HepG2 (cell line): ENCODE data around the gene ANKRD39. TPM values are rescaled to one million over a fixed set of nuclear protein-coding genes. Genes with fewer than 3 reads are reported as not detected.

Source experiments
- DMAP1 ChIP-seq: IDR thresholded peaks from 2 replicates; pipeline ENCODE4 v1.6.1; 2016
- JUN ChIP-seq: sonication (generic); formaldehyde crosslinking; IDR thresholded peaks from 2 replicates; pipeline ENCODE4 v1.4.0; 2020; ENCODE audit warnings: mild to moderate bottlenecking, missing genetic modification reagents
- KLF12 ChIP-seq: sonication (generic); formaldehyde crosslinking; IDR thresholded peaks from 2 replicates; pipeline ENCODE4 v1.4.0; 2020; ENCODE audit warnings: missing genetic modification reagents, borderline replicate concordance
- KLF16 ChIP-seq, 2 experiments: sonication (generic) in 1 of 2; formaldehyde crosslinking in 1 of 2; IDR thresholded peaks; 2 replicates each; pipeline versions ENCODE4 v1.6.1 to v1.8.0; 2016 to 2023; ENCODE audit warnings: missing genetic modification reagents in 2 of 2, missing compliant biosample characterization in 1 of 2
- MAZ ChIP-seq, 2 experiments: sonication (generic) in 1 of 2; formaldehyde crosslinking in 1 of 2; IDR thresholded peaks; 2 replicates each; pipeline versions ENCODE4 v1.5.0 to v1.6.1; 2012 to 2020; ENCODE audit warnings: low read depth in 2 of 2, mild to moderate bottlenecking in 2 of 2, borderline replicate concordance in 1 of 2, improper control_type of control experiment in 1 of 2, low read length in 1 of 2, missing genetic modification reagents in 1 of 2, moderate library complexity in 1 of 2
- MED1 ChIP-seq: sonication (generic); formaldehyde crosslinking; IDR thresholded peaks from 2 replicates; pipeline ENCODE4 v1.4.0; 2020; ENCODE audit warnings: missing genetic modification reagents
- MTF2 ChIP-seq: sonication (generic); formaldehyde crosslinking; IDR thresholded peaks from 2 replicates; pipeline ENCODE4 v1.5.0; 2020; ENCODE audit warnings: missing genetic modification reagents, borderline replicate concordance
- NFIC ChIP-seq: IDR thresholded peaks from 2 replicates; pipeline ENCODE4 v1.6.1; 2012; ENCODE audit warnings: mild to moderate bottlenecking, low read length, inconsistent platforms
- NKX3-1 ChIP-seq: sonication (generic); formaldehyde crosslinking; IDR thresholded peaks from 2 replicates; pipeline ENCODE4 v1.5.0; 2020; ENCODE audit warnings: missing genetic modification reagents
- NPAS2 ChIP-seq: sonication (generic); formaldehyde crosslinking; IDR thresholded peaks from 2 replicates; pipeline ENCODE4 v1.8.0; 2022; ENCODE audit warnings: mild to moderate bottlenecking, missing genetic modification reagents, borderline replicate concordance
- PTBP1 ChIP-seq: fragments of 200-400 bp; formaldehyde crosslinking; IDR thresholded peaks from 2 replicates; pipeline ENCODE4 v1.6.1; 2018; ENCODE audit warnings: low read length, low read depth; ENCODE audit not compliant: poor library complexity, severe bottlenecking
- REPIN1 ChIP-seq: sonication (generic); formaldehyde crosslinking; IDR thresholded peaks from 2 replicates; pipeline ENCODE4 v1.8.0; 2022; ENCODE audit warnings: missing genetic modification reagents, low read depth, mild to moderate bottlenecking, borderline replicate concordance
- ZNF12 ChIP-seq: sonication (generic); formaldehyde crosslinking; IDR thresholded peaks from 2 replicates; pipeline ENCODE4 v1.5.0; 2020; ENCODE audit warnings: missing genetic modification reagents
- ZNF274 ChIP-seq: sonication (generic); formaldehyde crosslinking; IDR thresholded peaks from 2 replicates; pipeline ENCODE4 v1.5.1; 2020; ENCODE audit warnings: mild to moderate bottlenecking, missing genetic modification reagents
- ZNF331 ChIP-seq: sonication (generic); formaldehyde crosslinking; IDR thresholded peaks from 2 replicates; pipeline ENCODE4 v1.4.0; 2020; ENCODE audit warnings: missing genetic modification reagents
- ZNF354B ChIP-seq: sonication (generic); formaldehyde crosslinking; IDR thresholded peaks from 2 replicates; pipeline ENCODE4 v1.8.0; 2022; ENCODE audit warnings: mild to moderate bottlenecking, missing genetic modification reagents
- ZNF496 ChIP-seq: sonication (generic); formaldehyde crosslinking; IDR thresholded peaks from 2 replicates; pipeline ENCODE4 v1.8.1; 2023; ENCODE audit warnings: mild to moderate bottlenecking, moderate library complexity, missing genetic modification reagents; ENCODE audit not compliant: insufficient replicate concordance
- ZNF543 ChIP-seq: sonication (generic); formaldehyde crosslinking; IDR thresholded peaks from 2 replicates; pipeline ENCODE4 v1.4.0; 2020; ENCODE audit warnings: mild to moderate bottlenecking, missing genetic modification reagents
- ZNF670 ChIP-seq: sonication (generic); formaldehyde crosslinking; IDR thresholded peaks from 2 replicates; pipeline ENCODE4 v1.8.0; 2022; ENCODE audit warnings: mild to moderate bottlenecking, missing genetic modification reagents, borderline replicate concordance
- polyA plus RNA-seq, 8 experiments: library from polyadenylated mRNA; depleted of rRNA in 3 of 8; stranded (reverse) in 7 of 8; unstranded in 1 of 8; fragments of >200 nt; fragmentation: Illumina TruSeq in 4 of 8; extraction: Trizol in 4 of 8; gene quantifications; 2 replicates each; pipeline versions ENCODE4 v1.2.1 to v1.2.3, GENCODE V29; 2011 to 2016; ENCODE audit warnings: low read depth in 4 of 8, missing spikeins in 1 of 8, mixed read lengths in 1 of 8; ENCODE audit not compliant: insufficient read depth in 1 of 8
- total RNA-seq, 5 experiments: library from RNA; depleted of rRNA; stranded (reverse); fragments of >200 nt; fragmentation: Illumina TruSeq; extraction: Trizol; gene quantifications; 2 replicates each; pipeline ENCODE4 v1.2.3, GENCODE V29; 2016; ENCODE audit warnings: low read depth in 1 of 5
- TF ChIP-seq, protein P1 (sequence below): sonication (generic); formaldehyde crosslinking; IDR thresholded peaks from 2 replicates; pipeline ENCODE4 v1.4.0; 2020; ENCODE audit warnings: missing genetic modification reagents
- TF ChIP-seq, protein P2 (sequence below): sonication (generic); formaldehyde crosslinking; IDR thresholded peaks from 2 replicates; pipeline ENCODE4 v1.4.0; 2020; ENCODE audit warnings: missing genetic modification reagents
- TF ChIP-seq, protein P3 (sequence below): sonication (generic); formaldehyde crosslinking; IDR thresholded peaks from 2 replicates; pipeline ENCODE4 v1.5.0; 2020; ENCODE audit warnings: mild to moderate bottlenecking, low read depth, missing genetic modification reagents, borderline replicate concordance
- TF ChIP-seq, protein P4 (sequence below): sonication (generic); formaldehyde crosslinking; IDR thresholded peaks from 2 replicates; pipeline ENCODE4 v1.5.0; 2020; ENCODE audit warnings: missing genetic modification reagents

The ANKRD39 gene
- total and polyA plus RNA-seq, 2 of the 13 experiments (the other 11 are each of a cell fraction or from before 2014, with no cell fraction given) = 23.2 to 24.8 TPM

DNA sequence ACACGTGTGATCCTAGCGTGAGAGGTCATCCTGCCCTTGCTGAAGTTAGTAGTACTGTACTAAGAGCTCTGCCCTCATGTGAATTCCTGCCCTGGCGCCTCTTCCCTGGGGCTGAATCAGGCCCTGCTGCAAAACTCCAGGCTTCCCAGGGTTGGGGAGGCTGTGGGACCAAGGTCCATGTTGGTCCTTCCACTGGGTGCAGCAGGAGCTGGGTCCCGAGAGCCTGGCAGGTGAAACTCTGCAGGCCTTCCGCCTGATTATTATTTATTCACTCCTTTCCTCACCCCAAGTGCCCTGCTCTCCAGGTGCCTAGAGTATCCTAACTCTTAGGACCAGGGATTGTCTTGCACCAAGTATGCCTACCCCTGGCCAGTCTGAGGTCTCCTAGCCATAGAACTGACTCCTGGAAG, 47.0 kb downstream of the ANKRD39 start (continued):
- TF ChIP-seq, protein P1, sequence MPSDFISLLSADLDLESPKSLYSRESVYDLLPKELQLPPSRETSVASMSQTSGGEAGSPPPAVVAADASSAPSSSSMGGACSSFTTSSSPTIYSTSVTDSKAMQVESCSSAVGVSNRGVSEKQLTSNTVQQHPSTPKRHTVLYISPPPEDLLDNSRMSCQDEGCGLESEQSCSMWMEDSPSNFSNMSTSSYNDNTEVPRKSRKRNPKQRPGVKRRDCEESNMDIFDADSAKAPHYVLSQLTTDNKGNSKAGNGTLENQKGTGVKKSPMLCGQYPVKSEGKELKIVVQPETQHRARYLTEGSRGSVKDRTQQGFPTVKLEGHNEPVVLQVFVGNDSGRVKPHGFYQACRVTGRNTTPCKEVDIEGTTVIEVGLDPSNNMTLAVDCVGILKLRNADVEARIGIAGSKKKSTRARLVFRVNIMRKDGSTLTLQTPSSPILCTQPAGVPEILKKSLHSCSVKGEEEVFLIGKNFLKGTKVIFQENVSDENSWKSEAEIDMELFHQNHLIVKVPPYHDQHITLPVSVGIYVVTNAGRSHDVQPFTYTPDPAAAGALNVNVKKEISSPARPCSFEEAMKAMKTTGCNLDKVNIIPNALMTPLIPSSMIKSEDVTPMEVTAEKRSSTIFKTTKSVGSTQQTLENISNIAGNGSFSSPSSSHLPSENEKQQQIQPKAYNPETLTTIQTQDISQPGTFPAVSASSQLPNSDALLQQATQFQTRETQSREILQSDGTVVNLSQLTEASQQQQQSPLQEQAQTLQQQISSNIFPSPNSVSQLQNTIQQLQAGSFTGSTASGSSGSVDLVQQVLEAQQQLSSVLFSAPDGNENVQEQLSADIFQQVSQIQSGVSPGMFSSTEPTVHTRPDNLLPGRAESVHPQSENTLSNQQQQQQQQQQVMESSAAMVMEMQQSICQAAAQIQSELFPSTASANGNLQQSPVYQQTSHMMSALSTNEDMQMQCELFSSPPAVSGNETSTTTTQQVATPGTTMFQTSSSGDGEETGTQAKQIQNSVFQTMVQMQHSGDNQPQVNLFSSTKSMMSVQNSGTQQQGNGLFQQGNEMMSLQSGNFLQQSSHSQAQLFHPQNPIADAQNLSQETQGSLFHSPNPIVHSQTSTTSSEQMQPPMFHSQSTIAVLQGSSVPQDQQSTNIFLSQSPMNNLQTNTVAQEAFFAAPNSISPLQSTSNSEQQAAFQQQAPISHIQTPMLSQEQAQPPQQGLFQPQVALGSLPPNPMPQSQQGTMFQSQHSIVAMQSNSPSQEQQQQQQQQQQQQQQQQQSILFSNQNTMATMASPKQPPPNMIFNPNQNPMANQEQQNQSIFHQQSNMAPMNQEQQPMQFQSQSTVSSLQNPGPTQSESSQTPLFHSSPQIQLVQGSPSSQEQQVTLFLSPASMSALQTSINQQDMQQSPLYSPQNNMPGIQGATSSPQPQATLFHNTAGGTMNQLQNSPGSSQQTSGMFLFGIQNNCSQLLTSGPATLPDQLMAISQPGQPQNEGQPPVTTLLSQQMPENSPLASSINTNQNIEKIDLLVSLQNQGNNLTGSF (CRISPR knock-in tag) = no peak
- no peak for TF ChIP-seq PTBP1
- TF ChIP-seq ZNF496 = no peak
- TF ChIP-seq NPAS2 = no peak
- TF ChIP-seq REPIN1 (CRISPR knock-in tag) = no peak
- peak; percentile 42; the same call in 1 of the 2 replicates for TF ChIP-seq MED1
- no peak for TF ChIP-seq ZNF354B (CRISPR knock-in tag)
- 0 out of 2 replicates have a peak, but pooled peaks have one; percentile 49 for TF ChIP-seq DMAP1
- no peak for TF ChIP-seq ZNF670 (CRISPR knock-in tag)
- TF ChIP-seq ZNF543 (CRISPR knock-in tag) = peak; percentile 61; the same call in 1 of the 2 replicates
- 0 out of 2 replicates have a peak, but pooled peaks have one; percentile 41 for TF ChIP-seq ZNF274
- TF ChIP-seq, protein P2, sequence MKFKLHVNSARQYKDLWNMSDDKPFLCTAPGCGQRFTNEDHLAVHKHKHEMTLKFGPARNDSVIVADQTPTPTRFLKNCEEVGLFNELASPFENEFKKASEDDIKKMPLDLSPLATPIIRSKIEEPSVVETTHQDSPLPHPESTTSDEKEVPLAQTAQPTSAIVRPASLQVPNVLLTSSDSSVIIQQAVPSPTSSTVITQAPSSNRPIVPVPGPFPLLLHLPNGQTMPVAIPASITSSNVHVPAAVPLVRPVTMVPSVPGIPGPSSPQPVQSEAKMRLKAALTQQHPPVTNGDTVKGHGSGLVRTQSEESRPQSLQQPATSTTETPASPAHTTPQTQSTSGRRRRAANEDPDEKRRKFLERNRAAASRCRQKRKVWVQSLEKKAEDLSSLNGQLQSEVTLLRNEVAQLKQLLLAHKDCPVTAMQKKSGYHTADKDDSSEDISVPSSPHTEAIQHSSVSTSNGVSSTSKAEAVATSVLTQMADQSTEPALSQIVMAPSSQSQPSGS (CRISPR knock-in tag) = no peak
- TF ChIP-seq KLF16 (CRISPR knock-in tag; IDR thresholded peaks at IDR 0.05) = 0 out of 4 replicates have a peak, but pooled peaks of 1 of the 2 experiments have one; percentile 17
- TF ChIP-seq NKX3-1 = no peak
- TF ChIP-seq, protein P3, sequence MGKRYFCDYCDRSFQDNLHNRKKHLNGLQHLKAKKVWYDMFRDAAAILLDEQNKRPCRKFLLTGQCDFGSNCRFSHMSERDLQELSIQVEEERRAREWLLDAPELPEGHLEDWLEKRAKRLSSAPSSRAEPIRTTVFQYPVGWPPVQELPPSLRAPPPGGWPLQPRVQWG (CRISPR knock-in tag) = no peak
- TF ChIP-seq, protein P4, sequence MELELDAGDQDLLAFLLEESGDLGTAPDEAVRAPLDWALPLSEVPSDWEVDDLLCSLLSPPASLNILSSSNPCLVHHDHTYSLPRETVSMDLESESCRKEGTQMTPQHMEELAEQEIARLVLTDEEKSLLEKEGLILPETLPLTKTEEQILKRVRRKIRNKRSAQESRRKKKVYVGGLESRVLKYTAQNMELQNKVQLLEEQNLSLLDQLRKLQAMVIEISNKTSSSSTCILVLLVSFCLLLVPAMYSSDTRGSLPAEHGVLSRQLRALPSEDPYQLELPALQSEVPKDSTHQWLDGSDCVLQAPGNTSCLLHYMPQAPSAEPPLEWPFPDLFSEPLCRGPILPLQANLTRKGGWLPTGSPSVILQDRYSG (CRISPR knock-in tag) = no peak
- no peak for TF ChIP-seq NFIC
- TF ChIP-seq JUN = no peak
- no peak for TF ChIP-seq KLF12 (CRISPR knock-in tag)
- no peak for TF ChIP-seq MTF2
- TF ChIP-seq ZNF331 (CRISPR knock-in tag) = peak; percentile 54
- TF ChIP-seq ZNF12 = no peak
- no peak; the same call in 1 of the 2 replicates for TF ChIP-seq MAZ (IDR thresholded peaks at IDR 0.05; ENCODE audit: borderline replicate concordance, low read depth, low read length)
- no peak for TF ChIP-seq MAZ (CRISPR knock-in tag; IDR thresholded peaks at IDR 0.05; ENCODE audit: low read depth)
